Hair follicular keratinocyte (primary cell): ENCODE data around the gene SEC63. TPM values are rescaled to one million over a fixed set of nuclear protein-coding genes. Genes with fewer than 3 reads are reported as not detected.

Experiments
- total RNA-seq: library from RNA; depleted of rRNA; stranded (reverse); fragments of >200 nt; gene quantifications from 2 replicates; pipeline ENCODE4 v1.2.3, GENCODE V29; 2015

Gene SEC63, protein sequence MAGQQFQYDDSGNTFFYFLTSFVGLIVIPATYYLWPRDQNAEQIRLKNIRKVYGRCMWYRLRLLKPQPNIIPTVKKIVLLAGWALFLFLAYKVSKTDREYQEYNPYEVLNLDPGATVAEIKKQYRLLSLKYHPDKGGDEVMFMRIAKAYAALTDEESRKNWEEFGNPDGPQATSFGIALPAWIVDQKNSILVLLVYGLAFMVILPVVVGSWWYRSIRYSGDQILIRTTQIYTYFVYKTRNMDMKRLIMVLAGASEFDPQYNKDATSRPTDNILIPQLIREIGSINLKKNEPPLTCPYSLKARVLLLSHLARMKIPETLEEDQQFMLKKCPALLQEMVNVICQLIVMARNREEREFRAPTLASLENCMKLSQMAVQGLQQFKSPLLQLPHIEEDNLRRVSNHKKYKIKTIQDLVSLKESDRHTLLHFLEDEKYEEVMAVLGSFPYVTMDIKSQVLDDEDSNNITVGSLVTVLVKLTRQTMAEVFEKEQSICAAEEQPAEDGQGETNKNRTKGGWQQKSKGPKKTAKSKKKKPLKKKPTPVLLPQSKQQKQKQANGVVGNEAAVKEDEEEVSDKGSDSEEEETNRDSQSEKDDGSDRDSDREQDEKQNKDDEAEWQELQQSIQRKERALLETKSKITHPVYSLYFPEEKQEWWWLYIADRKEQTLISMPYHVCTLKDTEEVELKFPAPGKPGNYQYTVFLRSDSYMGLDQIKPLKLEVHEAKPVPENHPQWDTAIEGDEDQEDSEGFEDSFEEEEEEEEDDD
- total RNA-seq, result 11.9 and 18.0 TPM in 2 replicates

GRCh38 chr6:107957909-107958688, at the start of gene SEC63:
Gene SEC63 (minus strand): TSS chr6:107958208. CDS start chr6:107958009, 199 bp downstream.

Other genes with a start within 250 kb of the SEC63 start
- not detected in 2 replicates for gene SCML4, start 133.9 kb downstream of the SEC63 start, total RNA-seq
- 27.8 and 50.1 TPM in 2 replicates for gene OSTM1, start 116.5 kb upstream of the SEC63 start, total RNA-seq
- gene NR2E1, start 207.8 kb upstream of the SEC63 start, total RNA-seq, result not detected in 2 replicates